ENCODE data around the gene SP6.

Gene SP6

GRCh38 chr17:47810200-47810821 lies 40.7 kb downstream of the SP6 start:
- no peak for DNase-seq

- no peak for DNase-seq
These were observed 42.0 kb downstream of the SP6 start for GRCh38 chr17:47808830-47809480.

GRCh38 chr17:47808036-47808829 lies 42.7 kb downstream of the SP6 start:
- no peak for DNase-seq

- DNase-seq = no peak
These were observed 43.5 kb downstream of the SP6 start for GRCh38 chr17:47807421-47807820.

GRCh38 chr17:47806913-47807255 lies 44.1 kb downstream of the SP6 start:
- no peak for DNase-seq

- DNase-seq = no peak
These were observed 44.7 kb downstream of the SP6 start for GRCh38 chr17:47806026-47806912.

GRCh38 chr17:47804461-47804860 lies 46.5 kb downstream of the SP6 start:
- no peak for DNase-seq

- DNase-seq = no peak
These were observed 47.2 kb downstream of the SP6 start for GRCh38 chr17:47803751-47804150.

GRCh38 chr17:47803201-47803600 lies 47.8 kb downstream of the SP6 start:
- no peak for DNase-seq

- peak; percentile 51 for DNase-seq
These were observed 48.5 kb downstream of the SP6 start for GRCh38 chr17:47802341-47803022.

- no peak for DNase-seq
These were observed 49.1 kb downstream of the SP6 start for GRCh38 chr17:47801906-47802305.

- DNase-seq = no peak
These were observed 49.7 kb downstream of the SP6 start for GRCh38 chr17:47801176-47801765.

GRCh38 chr17:47800686-47801085 lies 50.3 kb downstream of the SP6 start:
- DNase-seq = no peak

GRCh38 chr17:47797797-47798196 lies 53.2 kb downstream of the SP6 start:
- no peak for DNase-seq
